Stomach smooth muscle (tissue), 2 donors: ENCODE results near the gene CBFA2T3.
A peak's percentile ranks its signal among the peaks of the same experiment; 100 is the strongest.

Source experiments
- H3K27ac ChIP-seq: one replicate; pipeline ENCODE4 v1.7.0; 2013; ENCODE audit warnings: mild to moderate bottlenecking, low read length, inconsistent platforms
- H3K27me3 ChIP-seq, 2 donors: one replicate each; pipeline ENCODE4 v1.7.0; 2013; ENCODE audit warnings: low read length in 2 of 2; ENCODE audit not compliant: insufficient read depth in 2 of 2, control insufficient read depth in 1 of 2
- H3K36me3 ChIP-seq, 2 donors: one replicate each; pipeline ENCODE4 v1.7.0; 2013; ENCODE audit warnings: low read length in 2 of 2; ENCODE audit not compliant: control insufficient read depth in 2 of 2, insufficient read depth in 2 of 2
- H3K4me1 ChIP-seq: one replicate; pipeline ENCODE4 v1.7.0; 2013; ENCODE audit warnings: low read length; ENCODE audit not compliant: control insufficient read depth, insufficient read depth
- H3K4me3 ChIP-seq, 2 donors: one replicate each; pipeline ENCODE4 v1.7.0; 2013; ENCODE audit warnings: low read length in 2 of 2
- H3K9ac ChIP-seq, 2 donors: one replicate each; pipeline ENCODE4 v1.7.0; 2013; ENCODE audit warnings: low read length in 2 of 2, mild to moderate bottlenecking in 1 of 2
- H3K9me3 ChIP-seq, 2 donors: one replicate each; pipeline ENCODE4 v1.7.0; 2013; ENCODE audit warnings: low read length in 2 of 2; ENCODE audit not compliant: control insufficient read depth in 2 of 2
- donor health status: healthy.
- donor health status: Pancreatic carcinoma.

The CBFA2T3 gene

DNA sequence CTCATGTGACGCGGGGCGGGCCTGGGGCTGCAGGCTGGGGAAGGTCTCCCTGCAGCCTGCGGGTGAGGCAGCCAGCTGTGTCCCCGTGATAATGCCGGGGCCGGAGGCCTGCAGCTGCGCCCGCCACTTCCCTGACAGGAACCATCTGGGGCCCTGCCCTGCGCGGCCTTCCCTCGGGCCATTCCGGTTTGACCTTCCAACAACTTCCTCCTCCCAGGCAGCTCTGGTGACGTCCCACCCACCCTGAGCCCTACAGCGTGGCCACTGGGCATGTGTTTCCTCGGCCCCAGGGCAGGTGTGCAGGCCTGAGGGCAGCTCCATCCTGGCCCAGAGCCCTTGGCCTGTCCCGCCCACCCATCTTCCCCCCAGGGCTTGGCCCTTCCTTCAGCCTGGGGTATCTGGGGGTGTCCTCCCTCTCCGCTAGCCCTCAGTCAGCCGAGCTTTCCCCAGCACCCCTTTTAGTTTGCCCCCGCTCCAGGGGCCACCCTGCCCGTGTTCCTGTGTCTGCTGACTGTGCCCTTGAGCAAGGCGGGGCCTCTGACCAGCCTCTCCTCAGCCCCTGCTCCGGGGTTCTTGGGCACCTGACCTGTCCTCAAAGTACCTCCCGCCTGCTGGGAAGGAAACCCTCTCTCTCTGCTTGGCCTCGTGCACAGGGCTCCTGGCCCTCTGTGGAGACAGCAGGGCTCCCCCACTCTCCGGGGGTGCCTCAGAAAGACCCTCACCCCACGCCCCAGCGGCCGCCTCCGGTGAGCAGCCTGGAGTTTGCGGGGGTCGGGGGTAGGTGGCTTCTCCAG is at the start of gene CBFA2T3:
Gene CBFA2T3, minus strand, starts transcription at position 190 of the 794 bp plus-strand sequence. CDS start 400 bp downstream, outside the sequence.
- Histone ChIP-seq H3K27me3 (peaks cover 8 to 16% of the 10 kb centered on the region in 2 donors), H3K9me3 (no peaks in the 10 kb centered on the region), H3K4me1 (peaks cover 4% of the 10 kb centered on the region), H3K9ac (no peak within 1 kb of the TSS), H3K36me3 (no peaks in the 10 kb centered on the region), H3K27ac (no peak within 1 kb of the TSS), H3K4me3 (peak within 1 kb of the TSS in 1 of 2 donors; percentile 8)

DNA sequence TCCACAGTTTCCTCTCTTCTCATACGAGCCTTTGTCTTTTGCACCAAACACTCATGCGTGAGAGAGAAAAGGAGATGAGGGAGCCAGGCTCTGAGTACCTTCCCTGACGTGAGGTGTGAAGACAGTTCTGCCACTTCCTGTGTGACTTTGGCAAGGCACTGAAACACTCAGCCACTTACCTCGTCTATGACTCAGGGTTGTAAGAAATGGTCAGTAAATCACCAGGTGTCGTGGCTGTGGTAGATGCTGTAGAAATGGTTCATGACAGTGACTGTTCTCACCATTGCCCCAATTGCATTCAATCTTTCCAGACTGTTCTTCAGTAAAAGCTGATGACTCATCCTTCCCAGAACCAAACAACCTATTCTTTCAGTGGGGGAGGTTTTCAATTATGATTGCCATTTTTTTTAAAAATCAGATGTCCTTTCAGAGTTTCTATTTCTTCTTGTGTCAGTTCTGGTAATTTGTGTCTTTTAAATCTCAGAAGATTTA is 49.2 kb upstream of the CBFA2T3 start:
- H3K27ac ChIP-seq = no peak overlapping the region
- no peak overlapping the region for H3K9ac ChIP-seq
- H3K36me3 ChIP-seq = no peaks in the 10 kb centered on the region
- H3K4me1 ChIP-seq = no peaks in the 10 kb centered on the region
- peaks cover 10 to 13% of the 10 kb centered on the region in 2 donors for H3K9me3 ChIP-seq
- peaks cover 10 to 19% of the 10 kb centered on the region in 2 donors for H3K27me3 ChIP-seq
- H3K4me3 ChIP-seq = no peak overlapping the region

DNA sequence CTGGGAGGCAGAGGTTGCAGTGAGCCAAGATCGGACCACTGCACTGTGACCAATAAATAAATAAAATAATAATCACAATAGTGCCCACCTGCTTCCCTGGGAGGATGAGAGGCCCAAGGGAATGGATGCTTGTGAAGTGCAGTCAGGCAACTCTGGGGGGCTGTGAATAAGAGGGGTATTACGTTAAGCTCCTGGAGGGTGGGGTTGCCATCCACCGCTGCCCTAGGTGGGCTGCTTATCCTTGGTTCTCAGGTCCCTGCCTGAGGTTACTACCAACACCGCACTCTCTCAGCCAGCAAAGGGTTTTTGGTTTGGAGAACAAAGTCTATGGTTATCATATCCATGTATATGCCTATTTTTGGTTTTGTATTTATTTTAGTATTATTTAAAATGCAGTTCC is 48.6 kb upstream of the CBFA2T3 start:
- H3K9me3 ChIP-seq = peaks cover 10 to 11% of the 10 kb centered on the region in 2 donors
- H3K27ac ChIP-seq = no peak overlapping the region
- no peak overlapping the region for H3K9ac ChIP-seq
- no peaks in the 10 kb centered on the region for H3K4me1 ChIP-seq
- H3K4me3 ChIP-seq = no peak overlapping the region
- peaks cover 10 to 22% of the 10 kb centered on the region in 2 donors for H3K27me3 ChIP-seq
- no peaks in the 10 kb centered on the region for H3K36me3 ChIP-seq

DNA sequence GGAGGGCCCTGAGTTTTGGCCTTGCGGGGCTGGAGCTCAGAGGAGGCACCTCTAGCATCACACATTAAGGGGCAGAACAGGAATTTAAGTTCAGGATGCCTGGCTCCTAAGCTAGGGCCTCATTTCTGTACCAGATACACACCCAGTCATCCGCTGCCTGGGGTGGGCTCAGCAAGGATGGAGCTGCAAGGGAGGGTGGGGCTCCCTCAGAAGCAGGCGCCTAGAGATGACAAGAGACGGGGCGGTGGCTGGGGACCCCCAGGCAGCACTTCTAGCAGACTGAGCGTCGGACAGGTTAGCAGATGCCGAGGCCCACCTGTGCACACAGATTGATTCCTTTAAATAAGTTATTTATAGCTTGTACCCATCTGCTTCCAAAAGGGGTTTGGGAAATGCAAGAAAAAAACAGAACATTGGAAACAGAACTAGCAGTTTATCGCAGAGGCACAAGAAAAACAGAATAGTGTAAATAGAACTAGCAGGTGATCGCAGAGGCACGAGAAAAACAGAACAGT is 47.6 kb upstream of the CBFA2T3 start:
- Histone ChIP-seq H3K27me3 (peaks cover 14 to 22% of the 10 kb centered on the region in 2 donors), H3K27ac (no peak overlapping the region), H3K4me1 (no peaks in the 10 kb centered on the region)

DNA sequence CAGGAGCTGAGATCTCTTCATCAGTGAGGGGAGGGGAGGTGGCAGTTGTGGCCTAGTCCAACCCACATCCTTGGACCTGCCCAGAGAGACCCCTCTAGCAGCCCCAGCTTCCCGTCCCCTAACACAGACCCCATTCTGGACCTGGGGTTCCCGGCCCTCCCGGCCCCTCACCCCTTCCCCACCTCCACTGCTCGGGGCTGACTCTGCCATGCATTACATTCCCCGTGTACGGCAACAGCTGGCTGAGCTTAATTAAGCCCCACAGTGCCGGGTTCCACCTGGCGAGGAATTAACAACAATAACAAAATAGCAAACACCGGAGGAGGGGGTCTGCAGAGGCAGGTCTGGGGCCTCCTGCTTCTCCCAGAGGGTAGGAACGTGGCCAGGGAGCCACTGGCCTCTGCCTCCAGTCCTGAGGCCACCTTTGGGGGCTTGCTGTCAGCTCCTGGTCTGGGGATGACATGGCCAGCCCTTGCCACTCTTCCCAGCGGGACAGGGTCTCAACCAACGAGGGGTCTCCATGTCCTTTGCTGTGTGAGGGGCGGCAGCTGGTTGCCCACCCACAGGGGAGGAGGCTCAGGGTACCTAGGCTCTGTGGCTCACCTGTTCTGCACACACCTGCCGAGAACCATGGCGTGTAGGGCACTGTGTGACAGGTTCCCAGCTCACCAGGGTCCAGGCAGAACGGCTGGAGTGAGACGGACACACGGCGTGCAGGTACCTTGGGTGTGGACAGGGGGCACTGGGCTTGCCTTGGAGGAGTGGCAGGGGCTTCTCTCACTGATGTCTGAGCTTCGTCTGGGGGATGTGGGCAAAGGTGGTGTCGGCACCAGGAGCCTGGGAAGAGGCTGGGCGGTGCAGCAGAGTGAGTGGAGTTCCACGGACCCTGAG is 46.9 kb upstream of the CBFA2T3 start:
- Histone ChIP-seq H3K36me3 (no peaks in the 10 kb centered on the region), H3K4me1 (no peaks in the 10 kb centered on the region), H3K9ac (no peak overlapping the region), H3K27me3 (peaks cover 16 to 22% of the 10 kb centered on the region in 2 donors), H3K4me3 (no peak overlapping the region), H3K9me3 (peaks cover 10 to 11% of the 10 kb centered on the region in 2 donors), H3K27ac (no peak overlapping the region)

More for the DNA sequence above, 47.6 kb upstream of the CBFA2T3 start:
- no peak overlapping the region for H3K9ac ChIP-seq
- no peak overlapping the region for H3K4me3 ChIP-seq
- H3K9me3 ChIP-seq = peaks cover 10 to 11% of the 10 kb centered on the region in 2 donors
- H3K36me3 ChIP-seq = no peaks in the 10 kb centered on the region

DNA sequence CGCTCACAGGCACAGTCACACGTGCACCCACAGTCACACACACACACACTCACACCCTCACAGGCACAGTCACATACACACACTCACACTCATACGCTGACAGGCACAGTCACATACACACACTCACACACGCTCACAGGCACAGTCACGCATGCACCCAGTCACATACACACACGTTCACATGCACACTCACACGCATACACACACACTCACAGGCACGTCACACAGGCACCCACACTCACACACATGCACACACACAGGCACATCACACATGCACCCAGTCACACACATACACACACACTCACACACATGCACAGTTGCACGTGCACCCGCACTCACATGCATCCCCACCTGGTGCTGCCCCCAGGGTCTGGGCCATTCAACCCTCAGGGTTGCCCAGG is 46.1 kb upstream of the CBFA2T3 start:
- no peak overlapping the region for H3K9ac ChIP-seq
- no peaks in the 10 kb centered on the region for H3K4me1 ChIP-seq
- no peak overlapping the region for H3K4me3 ChIP-seq
- H3K27me3 ChIP-seq = peaks cover 14 to 27% of the 10 kb centered on the region in 2 donors
- H3K9me3 ChIP-seq = peaks cover 10 to 11% of the 10 kb centered on the region in 2 donors
- H3K27ac ChIP-seq = no peak overlapping the region
- H3K36me3 ChIP-seq = no peaks in the 10 kb centered on the region

DNA sequence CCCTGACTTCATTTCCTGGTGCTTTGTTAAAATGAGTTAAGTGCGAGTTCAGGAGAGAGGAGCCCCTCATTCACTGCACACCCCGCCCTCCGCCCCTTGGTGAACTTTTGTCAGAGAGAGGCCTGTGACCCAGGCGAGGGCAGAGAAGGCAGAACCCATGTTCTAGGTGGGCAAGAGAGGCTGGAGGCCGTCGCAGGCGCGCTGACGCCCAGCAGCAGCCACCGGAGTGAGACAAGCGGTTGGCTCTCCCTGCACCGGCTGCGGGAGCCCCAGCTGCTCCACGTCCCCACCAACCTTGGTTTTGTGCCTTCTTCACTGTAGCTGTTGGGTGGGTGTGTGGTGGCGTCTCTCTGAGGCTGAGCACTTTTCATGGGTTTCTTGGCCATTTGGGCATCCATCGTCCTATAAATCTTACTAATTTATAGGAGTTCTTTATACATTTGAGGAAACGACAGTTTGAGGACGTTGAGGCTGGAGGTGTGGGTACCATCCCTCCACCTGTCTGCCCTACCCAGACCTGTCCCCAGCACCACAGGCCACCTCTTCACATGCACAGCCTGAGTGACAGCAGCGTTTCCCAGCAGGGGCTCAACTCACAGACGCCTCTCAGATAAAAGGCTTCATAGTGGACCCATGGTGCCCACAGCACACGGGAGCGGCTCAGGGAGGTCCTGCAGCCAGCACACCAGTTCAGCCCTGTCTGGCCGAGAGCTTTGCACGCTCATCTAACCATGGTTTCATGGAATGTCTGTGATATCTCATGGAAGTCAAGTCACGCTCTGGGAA is 45.2 kb upstream of the CBFA2T3 start:
- Histone ChIP-seq H3K27me3 (peaks cover 14 to 31% of the 10 kb centered on the region in 2 donors), H3K36me3 (no peaks in the 10 kb centered on the region)

DNA sequence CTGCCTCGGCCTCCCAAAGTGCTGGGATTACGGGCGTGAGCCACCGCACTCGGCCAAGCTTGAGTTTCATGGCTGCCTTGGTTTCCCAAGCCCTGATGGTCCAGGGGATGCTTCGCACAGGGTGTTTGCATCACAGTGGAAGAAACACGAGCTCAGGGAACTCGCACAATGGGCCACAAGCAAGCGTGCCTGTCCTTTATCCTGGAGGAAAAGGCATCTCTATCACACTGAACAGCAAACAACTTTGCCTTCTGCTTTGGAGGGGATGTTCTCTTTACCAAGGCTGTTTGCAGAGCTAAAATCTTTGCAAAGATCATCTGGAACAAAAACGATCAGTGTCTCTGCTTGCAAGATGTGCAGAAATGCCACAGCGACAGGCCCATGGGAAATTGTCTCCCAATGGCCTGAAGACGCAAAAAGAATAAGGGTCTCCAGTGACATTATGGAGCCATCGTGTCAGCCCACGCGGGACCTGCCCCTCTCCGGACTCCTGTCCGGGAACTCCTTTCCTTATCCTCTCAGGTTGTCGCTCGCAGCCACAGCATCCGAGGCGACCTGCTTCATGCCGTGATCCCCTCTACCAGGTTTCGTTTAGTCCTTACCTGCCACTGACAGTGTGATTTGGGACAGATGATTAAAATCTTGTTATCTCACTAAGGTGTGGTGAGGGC is 44.1 kb upstream of the CBFA2T3 start:
- peaks cover 4 to 8% of the 10 kb centered on the region in 2 donors for H3K9me3 ChIP-seq
- no peak overlapping the region for H3K9ac ChIP-seq
- no peak overlapping the region for H3K4me3 ChIP-seq
- no peaks in the 10 kb centered on the region for H3K36me3 ChIP-seq
- no peak overlapping the region for H3K27ac ChIP-seq
- H3K27me3 ChIP-seq = peaks cover 14 to 33% of the 10 kb centered on the region in 2 donors
- no peaks in the 10 kb centered on the region for H3K4me1 ChIP-seq

More for the DNA sequence above, 45.2 kb upstream of the CBFA2T3 start:
- Histone ChIP-seq H3K9me3 (peaks cover 10 to 11% of the 10 kb centered on the region in 2 donors), H3K4me3 (no peak overlapping the region), H3K27ac (no peak overlapping the region), H3K9ac (no peak overlapping the region), H3K4me1 (no peaks in the 10 kb centered on the region)

DNA sequence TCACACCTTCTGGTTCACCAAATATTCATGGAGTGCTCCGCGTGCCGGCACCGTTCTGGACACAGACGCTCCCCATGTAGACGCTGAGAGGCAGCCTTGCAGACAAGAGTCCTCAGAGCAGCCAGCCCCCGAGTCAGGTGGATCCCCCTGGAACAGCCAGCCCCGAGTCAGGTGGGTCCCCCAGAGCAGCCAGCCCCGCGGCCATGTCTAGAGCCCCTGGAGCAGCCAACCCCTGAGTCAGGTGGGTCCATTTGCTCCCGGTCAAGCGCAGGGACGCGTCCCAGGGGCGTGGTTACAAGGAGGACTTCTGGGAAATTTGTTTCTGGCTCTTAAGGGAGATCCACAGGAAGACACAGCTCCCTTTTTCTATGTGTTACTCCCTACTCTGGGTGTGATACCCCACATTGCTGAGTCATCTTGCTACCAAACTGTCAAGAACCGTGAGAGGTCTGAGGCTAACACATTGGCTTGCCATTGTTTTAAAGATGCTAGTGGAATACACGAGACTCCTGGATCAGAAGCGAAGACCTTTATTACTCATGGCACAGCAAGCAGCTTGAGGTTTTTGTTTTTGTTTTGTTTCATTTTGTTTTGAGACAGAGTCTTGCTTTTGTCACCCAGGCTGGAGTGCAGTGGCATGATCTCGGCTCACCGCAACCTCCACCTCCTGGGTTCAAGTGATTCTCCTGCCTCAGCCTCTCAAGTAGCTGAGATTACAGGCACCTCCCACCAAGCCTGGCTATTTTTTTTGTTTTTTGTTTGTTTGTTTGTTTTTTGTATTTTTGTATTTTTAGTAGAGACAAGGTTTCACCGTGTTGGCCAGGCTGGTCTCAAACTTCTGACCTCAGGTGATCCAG is 43.3 kb upstream of the CBFA2T3 start:
- Histone ChIP-seq H3K9ac (no peak overlapping the region), H3K36me3 (no peaks in the 10 kb centered on the region), H3K27ac (no peak overlapping the region), H3K27me3 (peaks cover 14 to 32% of the 10 kb centered on the region in 2 donors), H3K4me1 (no peaks in the 10 kb centered on the region), H3K9me3 (peaks cover 0 to 3% of the 10 kb centered on the region in 2 donors), H3K4me3 (no peak overlapping the region)
